ENCODE results near the gene RNF32.

Gene RNF32

GRCh38 chr7:156650042-156650441 is 9.5 kb downstream of the RNF32 start:
- H3K4me3 ChIP-seq (ENCODE audit: low read depth, low read length): no peak overlapping the region
- peak; percentile 27 for TF ChIP-seq CTCF (IDR thresholded peaks at IDR 0.05; ENCODE audit: low read depth, low read length, missing control alignments)
- no peak for DNase-seq (ENCODE audit: low read depth)

DNA sequence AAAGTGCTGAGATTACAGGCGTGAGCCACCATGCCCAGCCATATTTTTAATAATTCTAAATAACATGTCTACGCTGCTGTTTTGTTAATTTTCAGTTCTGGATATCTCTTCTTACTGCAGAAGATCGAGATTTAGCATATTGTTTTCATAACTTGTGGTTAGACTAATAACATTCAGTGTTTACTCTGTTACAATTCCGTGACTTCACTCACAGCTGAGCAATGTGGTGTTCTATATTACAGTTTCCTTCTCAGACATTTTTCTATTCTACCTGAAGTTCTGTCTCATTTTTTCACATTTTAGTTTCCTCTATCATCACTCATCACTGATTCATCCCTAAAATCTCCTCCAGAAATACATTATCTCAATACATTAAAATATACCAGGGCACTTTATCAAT is 10.9 kb downstream of the RNF32 start:
- no peak for TF ChIP-seq CTCF (IDR thresholded peaks at IDR 0.05; ENCODE audit: low read depth, low read length, missing control alignments)
- DNase-seq (ENCODE audit: low read depth): no peak
- no peak overlapping the region for H3K4me3 ChIP-seq (ENCODE audit: low read depth, low read length)

GRCh38 chr7:156652886-156653568 is 12.5 kb downstream of the RNF32 start:
- H3K4me3 ChIP-seq (ENCODE audit: low read depth, low read length): no peak overlapping the region
- TF ChIP-seq CTCF (IDR thresholded peaks at IDR 0.05; ENCODE audit: low read depth, low read length, missing control alignments): no peak
- no peak for DNase-seq (ENCODE audit: low read depth)

DNA sequence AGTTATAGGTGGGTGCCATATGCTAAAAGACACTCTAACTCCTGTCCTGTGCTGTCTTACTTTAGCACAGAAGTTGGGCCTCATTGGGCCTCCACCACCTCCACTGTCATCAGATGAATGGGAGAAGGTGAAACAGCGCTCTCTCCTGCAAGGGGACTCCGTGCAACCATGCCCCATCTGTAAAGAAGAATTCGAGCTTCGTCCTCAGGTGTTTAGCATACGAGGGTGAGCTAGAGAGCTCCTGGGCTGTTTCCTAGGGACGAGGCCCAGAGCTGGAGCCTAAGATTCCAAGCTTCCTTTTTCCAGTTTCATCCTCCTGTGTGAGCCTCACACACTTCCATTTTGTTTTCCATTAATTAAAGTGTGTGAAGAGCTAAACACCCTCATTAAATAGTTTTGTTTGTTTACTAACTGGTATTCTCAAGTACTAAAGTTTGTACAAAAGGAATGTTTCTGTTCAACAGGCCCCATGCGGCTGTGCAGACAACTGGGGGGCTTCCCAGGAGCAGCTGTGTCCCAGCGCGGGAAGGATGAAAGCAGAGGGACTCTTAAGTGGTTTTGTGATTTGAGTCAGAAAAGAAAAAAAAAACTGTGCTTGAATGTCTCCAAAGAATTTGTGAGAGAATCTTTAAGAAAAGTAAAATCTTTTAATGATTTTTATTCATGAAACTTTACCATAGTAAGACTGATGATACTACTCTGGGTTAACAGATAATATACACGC is 14.1 kb downstream of the RNF32 start:
- no peak overlapping the region for H3K4me3 ChIP-seq (ENCODE audit: low read depth, low read length)
- no peak for TF ChIP-seq CTCF (IDR thresholded peaks at IDR 0.05; ENCODE audit: low read depth, low read length, missing control alignments)
- no peak for DNase-seq (ENCODE audit: low read depth)

DNA sequence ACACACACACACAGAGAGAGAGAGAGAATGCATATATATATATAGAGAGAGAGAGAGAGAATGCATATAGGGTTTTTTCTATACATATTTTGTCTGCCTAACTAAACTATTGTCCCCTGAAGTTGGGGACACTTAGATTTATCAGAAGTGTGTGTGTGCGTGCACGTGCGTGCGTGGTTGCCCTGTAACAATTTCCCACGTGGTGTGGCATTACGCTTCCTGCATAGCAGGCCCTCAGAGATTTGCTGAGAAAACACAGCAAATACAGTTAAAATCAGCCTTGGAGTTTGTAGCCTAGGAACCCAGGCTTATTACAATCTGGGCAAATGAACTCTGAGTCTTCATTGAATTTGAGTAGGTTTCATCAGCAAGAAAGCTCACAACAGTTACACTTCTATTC is 14.7 kb downstream of the RNF32 start:
- no peak for DNase-seq (ENCODE audit: low read depth)
- TF ChIP-seq CTCF (IDR thresholded peaks at IDR 0.05; ENCODE audit: low read depth, low read length, missing control alignments): no peak
- H3K4me3 ChIP-seq (ENCODE audit: low read depth, low read length): no peak overlapping the region

DNA sequence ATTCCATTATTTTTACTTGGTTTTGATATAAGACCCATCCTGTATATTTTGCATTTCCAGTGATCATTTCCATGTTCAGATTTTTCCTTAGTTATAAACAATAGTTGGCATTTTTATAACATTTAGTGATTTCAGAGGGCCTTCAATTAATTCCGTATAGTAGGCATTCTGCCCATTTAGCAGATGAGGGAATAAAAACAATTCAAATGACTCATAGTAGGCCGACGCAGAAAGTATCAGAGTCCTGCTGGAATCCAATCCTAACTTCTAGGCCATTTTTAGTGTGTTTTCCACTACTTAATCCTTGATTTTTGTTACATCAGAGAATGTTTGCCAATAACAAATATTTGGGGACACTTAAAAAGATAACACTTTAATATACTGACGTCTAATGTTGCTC is 15.4 kb downstream of the RNF32 start:
- H3K4me3 ChIP-seq (ENCODE audit: low read depth, low read length): no peak overlapping the region
- no peak for TF ChIP-seq CTCF (IDR thresholded peaks at IDR 0.05; ENCODE audit: low read depth, low read length, missing control alignments)
- no peak for DNase-seq (ENCODE audit: low read depth)

GRCh38 chr7:156656598-156656997 is 16.0 kb downstream of the RNF32 start:
- H3K4me3 ChIP-seq (ENCODE audit: low read depth, low read length): no peak overlapping the region
- DNase-seq (ENCODE audit: low read depth): no peak
- no peak for TF ChIP-seq CTCF (IDR thresholded peaks at IDR 0.05; ENCODE audit: low read depth, low read length, missing control alignments)

All from GM12864 (cell line).